Skeletal muscle tissue (tissue), 4 donors: ENCODE results near the gene ANO3. TPM values are rescaled to one million over a fixed set of nuclear protein-coding genes. Genes with fewer than 3 reads are reported as not detected.

Experiments used
- H3K27ac ChIP-seq: one replicate; pipeline ENCODE4 v1.7.0; 2013; ENCODE audit warnings: mild to moderate bottlenecking, low read depth, low read length, inconsistent platforms
- H3K27me3 ChIP-seq, 3 donors: one replicate each; pipeline ENCODE4 v1.7.0; 2013; ENCODE audit warnings: low read length in 3 of 3; ENCODE audit not compliant: control insufficient read depth in 3 of 3, insufficient read depth in 3 of 3
- H3K36me3 ChIP-seq, 3 donors: one replicate each; pipeline ENCODE4 v1.7.0; 2013; ENCODE audit warnings: low read length in 3 of 3; ENCODE audit not compliant: control insufficient read depth in 3 of 3, insufficient read depth in 3 of 3
- H3K4me1 ChIP-seq, 3 donors: one replicate each; pipeline ENCODE4 v1.7.0; 2013; ENCODE audit warnings: low read length in 3 of 3, mild to moderate bottlenecking in 3 of 3; ENCODE audit not compliant: control insufficient read depth in 3 of 3, insufficient read depth in 3 of 3
- H3K4me3 ChIP-seq, 3 donors: one replicate each; pipeline ENCODE4 v1.7.0; 2013; ENCODE audit warnings: low read length in 3 of 3
- H3K9ac ChIP-seq, 3 donors: one replicate each; pipeline ENCODE4 v1.7.0; 2013; ENCODE audit warnings: low read length in 3 of 3, mild to moderate bottlenecking in 3 of 3, moderate library complexity in 2 of 3, low read depth in 1 of 3
- H3K9me3 ChIP-seq, 3 donors: one replicate each; pipeline ENCODE4 v1.7.0; 2013; ENCODE audit warnings: low read length in 3 of 3; ENCODE audit not compliant: control insufficient read depth in 3 of 3
- total RNA-seq: library from RNA; depleted of rRNA; stranded (reverse); fragments of >200 nt; gene quantifications from one replicate; pipeline ENCODE4 v1.2.3, GENCODE V29; 2014
- donor health status: Osteomylitis.

The ANO3 gene
- total RNA-seq, 1 donor from 2014 or later: under 0.01 TPM

DNA sequence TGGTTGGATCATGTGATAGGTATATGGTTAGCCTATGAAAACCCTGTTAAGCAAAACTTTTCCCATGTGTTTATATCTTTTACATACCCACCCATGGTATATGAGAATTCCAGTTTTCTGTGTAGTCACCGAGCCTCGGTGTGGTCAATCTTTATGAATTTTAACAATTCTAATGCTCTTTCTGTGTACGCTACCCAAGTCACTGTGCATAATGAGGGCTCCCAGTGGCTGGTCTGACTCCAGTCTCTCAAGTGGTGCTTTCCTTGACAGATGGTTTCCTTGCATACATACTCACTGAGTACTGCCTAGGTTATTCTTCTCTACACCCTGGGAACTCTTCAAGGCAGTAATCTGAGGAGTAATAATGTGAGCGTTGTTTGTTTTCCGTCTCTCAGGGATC is 222.5 kb downstream of the ANO3 start:
- H3K4me1 ChIP-seq: no peaks in the 10 kb centered on the region
- no peak overlapping the region for H3K4me3 ChIP-seq
- H3K9me3 ChIP-seq: no peaks in the 10 kb centered on the region
- no peaks in the 10 kb centered on the region for H3K27me3 ChIP-seq
- no peaks in the 10 kb centered on the region for H3K36me3 ChIP-seq
- H3K27ac ChIP-seq: no peak overlapping the region
- H3K9ac ChIP-seq: no peak overlapping the region

DNA sequence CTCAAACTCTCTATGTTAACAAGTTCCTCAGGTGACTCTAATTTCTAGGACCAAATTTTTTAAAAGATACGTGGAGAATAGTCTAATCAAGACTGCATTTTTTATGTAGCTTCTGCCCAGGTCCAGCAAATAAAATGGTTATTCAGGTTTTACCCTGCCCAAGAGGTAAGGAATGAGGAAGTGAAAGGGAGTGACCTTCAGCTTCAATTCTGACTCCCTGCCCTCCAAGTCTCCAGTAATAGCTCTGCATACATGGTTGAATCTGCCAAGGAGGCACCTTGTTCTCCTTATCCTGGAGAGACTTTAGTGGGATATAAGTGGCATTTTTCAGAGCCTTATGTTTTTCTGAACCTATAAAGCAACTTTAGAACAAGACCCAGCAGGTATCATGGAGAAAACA is 224.7 kb downstream of the ANO3 start:
- no peaks in the 10 kb centered on the region for H3K9me3 ChIP-seq
- no peak overlapping the region for H3K27ac ChIP-seq
- no peaks in the 10 kb centered on the region for H3K4me1 ChIP-seq
- H3K9ac ChIP-seq: no peak overlapping the region
- no peak overlapping the region for H3K4me3 ChIP-seq
- no peaks in the 10 kb centered on the region for H3K27me3 ChIP-seq
- no peaks in the 10 kb centered on the region for H3K36me3 ChIP-seq

DNA sequence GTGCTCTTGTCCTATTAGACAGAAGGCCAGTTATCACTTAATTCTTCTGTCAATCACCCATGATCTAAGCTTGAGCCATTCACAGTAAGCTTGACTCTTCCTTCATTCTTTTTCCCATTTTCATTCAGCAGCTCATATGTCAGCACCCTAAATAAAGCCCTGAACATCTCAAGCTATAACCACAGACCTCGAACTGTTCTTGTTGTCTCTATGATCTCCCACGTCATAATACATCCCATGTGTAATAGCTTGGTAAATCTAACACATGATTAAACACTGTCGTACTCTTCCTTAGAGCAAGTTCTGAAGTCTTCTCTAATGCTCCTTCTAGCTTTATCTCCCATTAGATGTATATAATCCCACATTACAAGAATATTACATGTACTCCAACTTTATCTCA is 225.7 kb downstream of the ANO3 start:
- Histone ChIP-seq H3K4me3 (no peak overlapping the region), H3K9ac (no peak overlapping the region)

DNA sequence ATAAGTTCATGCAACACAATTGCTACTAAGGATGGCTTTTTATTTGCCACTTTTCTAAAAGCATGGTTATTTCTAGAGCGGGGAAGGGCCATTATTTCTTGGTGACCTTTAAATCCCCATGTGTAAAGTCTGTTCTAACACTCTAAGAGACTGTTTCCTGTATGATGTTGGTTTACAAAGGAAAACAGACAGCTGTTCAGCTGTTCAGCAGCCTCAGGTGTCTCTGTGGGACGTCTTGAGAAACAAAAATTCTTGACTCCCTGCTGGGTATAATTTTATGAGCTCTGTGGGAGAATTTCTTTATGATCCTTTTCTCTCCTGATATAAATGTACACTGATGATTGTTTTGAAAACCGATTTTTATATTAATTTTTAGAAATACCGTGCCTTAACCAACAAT is 226.3 kb downstream of the ANO3 start:
- Histone ChIP-seq H3K4me3 (no peak overlapping the region), H3K36me3 (no peaks in the 10 kb centered on the region), H3K9ac (no peak overlapping the region), H3K27me3 (no peaks in the 10 kb centered on the region), H3K27ac (no peak overlapping the region), H3K9me3 (no peaks in the 10 kb centered on the region), H3K4me1 (no peaks in the 10 kb centered on the region)

More for the DNA sequence above, 225.7 kb downstream of the ANO3 start:
- H3K4me1 ChIP-seq: no peaks in the 10 kb centered on the region
- no peak overlapping the region for H3K27ac ChIP-seq
- H3K9me3 ChIP-seq: no peaks in the 10 kb centered on the region
- H3K36me3 ChIP-seq: no peaks in the 10 kb centered on the region
- no peaks in the 10 kb centered on the region for H3K27me3 ChIP-seq

DNA sequence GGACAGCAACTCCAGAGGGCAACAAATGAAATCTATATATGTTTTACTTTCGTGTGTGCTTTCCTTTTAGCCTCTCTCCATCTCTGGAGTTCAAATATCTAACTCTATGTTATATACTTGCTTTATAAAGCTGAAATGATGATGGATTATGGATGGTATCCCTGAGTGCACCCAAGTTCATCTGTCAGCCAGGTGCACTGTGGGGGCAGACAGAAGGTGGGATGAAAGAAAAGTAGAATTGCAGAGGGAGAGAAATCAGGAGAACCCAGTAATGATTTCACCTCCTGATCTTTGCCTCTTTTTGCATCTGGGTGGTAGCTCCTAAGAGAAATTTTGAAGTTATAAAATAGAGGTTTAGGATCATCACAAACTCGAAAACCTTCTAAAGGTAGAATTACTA is 237.7 kb downstream of the ANO3 start:
- Histone ChIP-seq H3K4me1 (no peaks in the 10 kb centered on the region), H3K9me3 (no peaks in the 10 kb centered on the region), H3K4me3 (no peak overlapping the region), H3K36me3 (no peaks in the 10 kb centered on the region), H3K27me3 (no peaks in the 10 kb centered on the region), H3K27ac (no peak overlapping the region), H3K9ac (no peak overlapping the region)

DNA sequence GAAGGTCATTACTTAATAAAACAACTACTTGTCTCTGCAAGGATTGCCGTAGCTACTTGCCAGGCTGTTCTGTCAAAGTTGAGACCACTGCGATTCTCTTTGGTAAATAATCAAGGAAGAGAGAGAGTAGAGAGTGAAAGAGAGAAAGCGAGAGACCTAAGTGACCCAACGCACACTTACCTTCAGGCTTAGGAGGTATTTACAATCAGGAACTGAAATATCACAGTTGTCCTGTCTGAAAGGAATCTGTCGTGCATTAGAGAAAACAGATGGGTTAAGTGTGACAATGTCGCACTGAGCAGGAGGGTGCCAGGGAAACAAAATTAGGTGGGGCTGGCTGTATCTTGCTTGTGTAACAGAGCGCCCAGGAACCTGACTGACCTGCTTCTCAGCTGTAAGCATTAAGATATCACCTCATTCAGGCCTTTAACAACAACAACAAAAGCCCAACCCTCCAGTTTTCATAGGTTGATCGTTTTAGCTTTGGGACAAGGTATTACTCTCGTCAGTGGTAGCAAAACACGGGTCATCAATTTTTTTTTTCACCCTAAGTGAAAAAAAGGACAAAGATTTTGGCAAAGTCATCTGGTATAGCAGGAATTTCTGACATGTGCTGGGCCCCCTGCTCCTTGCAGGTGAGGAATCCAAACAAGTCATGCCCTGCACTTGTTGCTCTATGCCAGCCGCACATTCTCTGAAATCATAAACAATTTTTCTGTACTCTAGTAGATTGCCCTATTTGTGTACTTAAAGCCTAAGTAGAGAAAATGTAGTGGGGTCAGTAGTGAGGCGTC is 240.1 kb downstream of the ANO3 start, which contains the start of gene MUC15:
MUC15 (minus strand) TSS at position 403 of the 794 bp plus-strand sequence. CDS start 5,169 bp downstream, outside the sequence.
- Histone ChIP-seq H3K27me3 (no peaks in the 10 kb centered on the region), H3K4me3 (no peak within 1 kb of the TSS), H3K9ac (no peak within 1 kb of the TSS), H3K4me1 (no peaks in the 10 kb centered on the region), H3K27ac (no peak within 1 kb of the TSS), H3K9me3 (no peaks in the 10 kb centered on the region), H3K36me3 (no peaks in the 10 kb centered on the region)

DNA sequence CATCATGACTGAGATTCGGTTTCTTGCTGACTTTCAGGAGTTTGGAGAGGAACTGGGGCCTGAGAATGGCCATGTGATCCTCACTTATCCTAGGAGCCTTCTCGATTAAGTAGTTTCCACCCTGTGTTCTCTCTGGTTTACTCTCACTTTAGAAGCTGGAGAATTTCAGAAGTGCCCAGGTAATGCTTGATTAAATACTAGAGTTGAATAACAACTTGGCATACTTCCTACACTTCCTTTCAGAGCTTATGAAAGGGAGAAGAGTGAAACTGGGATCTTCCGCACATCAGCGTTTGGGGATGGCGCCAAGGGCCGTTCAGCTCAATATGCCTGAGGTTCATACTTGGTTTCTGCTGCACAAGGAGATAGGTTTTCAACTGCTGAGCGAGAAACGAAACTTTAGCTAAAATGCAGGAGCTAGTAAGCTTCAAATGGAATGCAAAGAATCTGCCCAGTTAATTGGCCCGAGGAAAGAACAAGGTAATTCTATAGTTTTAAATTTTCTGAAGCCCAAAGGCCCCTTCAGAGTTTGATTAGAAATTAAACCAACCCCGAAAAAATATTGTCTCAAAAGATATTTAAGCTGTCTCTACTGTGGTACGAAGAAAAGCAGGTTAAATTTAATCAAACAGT is 241.0 kb downstream of the ANO3 start:
- Histone ChIP-seq H3K36me3 (no peaks in the 10 kb centered on the region), H3K4me3 (no peak overlapping the region), H3K4me1 (no peaks in the 10 kb centered on the region), H3K27me3 (no peaks in the 10 kb centered on the region), H3K9ac (no peak overlapping the region), H3K9me3 (no peaks in the 10 kb centered on the region), H3K27ac (no peak overlapping the region)

DNA sequence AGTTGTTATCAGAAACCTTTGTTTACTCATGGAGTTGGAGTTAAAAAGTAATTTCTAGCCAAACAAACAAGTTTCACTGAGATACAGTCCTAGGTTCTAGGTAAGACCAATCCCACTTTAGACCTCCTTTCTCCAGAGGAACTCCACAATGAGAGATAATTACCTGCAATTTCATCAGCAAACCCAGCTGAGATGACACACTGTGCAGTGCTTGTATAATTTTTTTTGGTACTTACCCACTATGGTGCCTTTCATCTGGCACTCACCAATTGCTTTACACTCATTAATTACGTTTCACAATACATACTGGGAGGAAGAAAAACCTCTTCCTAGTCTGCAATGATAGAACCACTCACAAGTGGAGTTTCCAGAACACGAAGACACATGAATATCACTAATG is 242.0 kb downstream of the ANO3 start:
- H3K4me1 ChIP-seq: no peaks in the 10 kb centered on the region
- no peak overlapping the region for H3K4me3 ChIP-seq
- no peak overlapping the region for H3K27ac ChIP-seq
- no peak overlapping the region for H3K9ac ChIP-seq
- no peaks in the 10 kb centered on the region for H3K27me3 ChIP-seq
- H3K36me3 ChIP-seq: no peaks in the 10 kb centered on the region
- no peaks in the 10 kb centered on the region for H3K9me3 ChIP-seq

DNA sequence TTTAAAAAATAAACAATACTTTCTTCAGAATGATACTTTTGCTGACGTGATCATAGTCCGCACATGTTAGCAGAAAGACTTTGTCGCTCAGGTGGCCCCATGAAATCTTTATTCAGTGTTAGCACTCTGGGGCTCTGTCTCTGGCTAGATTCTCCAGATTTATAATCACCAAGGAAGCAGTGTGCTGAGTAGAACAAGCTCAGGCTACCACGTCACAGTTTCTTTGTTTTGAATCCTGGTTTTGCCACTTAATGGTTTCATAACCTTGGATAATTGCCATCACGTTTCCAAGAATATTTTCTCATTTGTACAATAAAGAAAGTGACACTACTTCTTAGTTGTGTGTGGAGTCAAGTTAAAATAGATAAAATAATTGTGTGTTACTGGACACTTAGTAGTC is 244.0 kb downstream of the ANO3 start:
- H3K27ac ChIP-seq: no peak overlapping the region
- no peaks in the 10 kb centered on the region for H3K4me1 ChIP-seq
- no peak overlapping the region for H3K9ac ChIP-seq
- H3K4me3 ChIP-seq: no peak overlapping the region
- H3K9me3 ChIP-seq: no peaks in the 10 kb centered on the region
- no peaks in the 10 kb centered on the region for H3K36me3 ChIP-seq
- no peaks in the 10 kb centered on the region for H3K27me3 ChIP-seq

DNA sequence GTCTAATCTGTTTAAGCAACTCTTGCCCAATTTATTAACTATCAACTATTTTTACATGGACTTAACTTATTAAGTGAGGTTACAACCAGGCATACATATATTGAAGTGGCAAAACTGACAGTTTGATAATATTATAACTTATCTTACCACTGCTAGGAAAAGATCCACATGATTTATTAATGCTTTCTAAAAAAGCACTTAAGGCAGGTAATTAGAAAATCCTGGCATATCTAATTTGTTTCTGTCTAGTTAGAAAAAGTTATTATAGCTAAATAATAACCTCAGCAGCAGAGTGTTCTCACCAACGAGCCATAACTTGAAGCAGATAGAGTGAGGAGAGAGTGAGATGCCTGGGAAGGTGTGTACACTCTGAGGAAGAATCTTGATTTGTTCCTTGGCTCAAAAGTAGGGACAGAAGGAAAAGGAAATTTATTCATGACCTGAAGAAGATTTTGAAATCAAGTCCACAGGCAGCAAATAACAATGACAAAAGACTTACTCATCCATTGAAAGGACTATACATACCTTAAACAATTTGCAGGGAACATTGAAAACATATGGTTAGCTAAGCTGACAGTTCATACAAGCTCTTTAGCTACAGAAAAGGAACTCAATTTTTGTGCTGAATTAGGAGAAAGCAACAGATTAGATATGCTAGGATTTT is 247.2 kb downstream of the ANO3 start:
- no peaks in the 10 kb centered on the region for H3K27me3 ChIP-seq
- no peak overlapping the region for H3K9ac ChIP-seq
- H3K9me3 ChIP-seq: no peaks in the 10 kb centered on the region
- no peak overlapping the region for H3K27ac ChIP-seq
- no peak overlapping the region for H3K4me3 ChIP-seq
- no peaks in the 10 kb centered on the region for H3K4me1 ChIP-seq
- no peaks in the 10 kb centered on the region for H3K36me3 ChIP-seq
